ENCODE data around the gene PPP1R12B.

- TF ChIP-seq, protein P1, sequence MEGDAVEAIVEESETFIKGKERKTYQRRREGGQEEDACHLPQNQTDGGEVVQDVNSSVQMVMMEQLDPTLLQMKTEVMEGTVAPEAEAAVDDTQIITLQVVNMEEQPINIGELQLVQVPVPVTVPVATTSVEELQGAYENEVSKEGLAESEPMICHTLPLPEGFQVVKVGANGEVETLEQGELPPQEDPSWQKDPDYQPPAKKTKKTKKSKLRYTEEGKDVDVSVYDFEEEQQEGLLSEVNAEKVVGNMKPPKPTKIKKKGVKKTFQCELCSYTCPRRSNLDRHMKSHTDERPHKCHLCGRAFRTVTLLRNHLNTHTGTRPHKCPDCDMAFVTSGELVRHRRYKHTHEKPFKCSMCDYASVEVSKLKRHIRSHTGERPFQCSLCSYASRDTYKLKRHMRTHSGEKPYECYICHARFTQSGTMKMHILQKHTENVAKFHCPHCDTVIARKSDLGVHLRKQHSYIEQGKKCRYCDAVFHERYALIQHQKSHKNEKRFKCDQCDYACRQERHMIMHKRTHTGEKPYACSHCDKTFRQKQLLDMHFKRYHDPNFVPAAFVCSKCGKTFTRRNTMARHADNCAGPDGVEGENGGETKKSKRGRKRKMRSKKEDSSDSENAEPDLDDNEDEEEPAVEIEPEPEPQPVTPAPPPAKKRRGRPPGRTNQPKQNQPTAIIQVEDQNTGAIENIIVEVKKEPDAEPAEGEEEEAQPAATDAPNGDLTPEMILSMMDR (IDR thresholded peaks at IDR 0.05): peak; percentile 50 to 67 (median 60)
- TF ChIP-seq POLR2A (IDR thresholded peaks at IDR 0.05): no peak
Measured at GRCh38 chr1:202571719-202572339, 223.3 kb downstream of the PPP1R12B start.

All from uterus (tissue), 2 donors.